PC-3 (cell line): ENCODE measurements around the gene ALKBH8.

ENCODE experiments used
- CTCF ChIP-seq: fragments of 300-600 bp; sonication (generic); conservative IDR thresholded peaks from 2 replicates; pipeline ENCODE4 v1.5.1; 2017; ENCODE audit warnings: antibody characterized with exemption, low read depth, mild to moderate bottlenecking, low read length
- EZH2 ChIP-seq: fragments of 300-600 bp; sonication (generic); IDR thresholded peaks from one replicate; pipeline ENCODE4 v1.6.1; 2017; ENCODE audit warnings: antibody characterized with exemption, mild to moderate bottlenecking, low read length; ENCODE audit not compliant: unreplicated experiment
- EZH2phosphoT487 ChIP-seq: fragments of 300-600 bp; sonication (generic); IDR thresholded peaks from 2 replicates; pipeline ENCODE4 v1.6.1; 2018; ENCODE audit warnings: mild to moderate bottlenecking, antibody characterized with exemption, low read length, borderline replicate concordance

DNA sequence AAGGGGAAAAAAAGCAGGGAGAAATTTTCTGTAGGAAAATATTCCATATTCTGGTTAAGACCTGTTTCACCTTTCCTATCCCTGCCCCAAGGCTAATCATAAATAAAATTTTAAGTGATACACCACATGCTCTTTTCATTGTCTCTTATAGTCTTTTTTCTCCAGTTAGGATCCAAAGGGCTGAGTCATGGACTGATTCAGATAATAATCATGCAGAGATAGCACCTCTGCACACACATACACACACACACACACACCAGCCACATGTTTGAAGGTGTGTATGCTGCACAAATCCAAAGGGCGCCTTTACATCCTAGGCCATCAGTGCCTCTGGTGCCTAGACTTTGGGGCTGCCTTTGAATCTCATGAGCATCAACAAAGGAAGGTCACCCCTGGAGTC is 72.4 kb downstream of the ALKBH8 start:
- no peak for TF ChIP-seq CTCF
- TF ChIP-seq EZH2, result no peak
- TF ChIP-seq EZH2phosphoT487, result no peak
